Measurements from ENCODE around the gene PHKA1. TPM values are rescaled to one million over a fixed set of nuclear protein-coding genes. Genes with fewer than 3 reads are reported as not detected.
"Not testable (repeated sequence)": the region's sequence is repeated elsewhere in the genome, so short reads cannot be mapped to it uniquely, and the experiment has no call there.

PHKA1 gene
- total RNA-seq, 1 donor from 2014 or later: 4.0 TPM

GRCh38 chrX:72566448-72566847, 147.7 kb downstream of the PHKA1 start:
- Mint-ChIP-seq H3K9me3 (ENCODE audit: unreplicated experiment) (no peaks in the 10 kb centered on the region), H3K4me1 (ENCODE audit: unreplicated experiment) (no peaks in the 10 kb centered on the region), H3K27ac (ENCODE audit: unreplicated experiment) (no peak overlapping the region), H3K36me3 (ENCODE audit: low read depth, unreplicated experiment) (peaks cover 3% of the 10 kb centered on the region), H3K27me3 (ENCODE audit: unreplicated experiment) (no peaks in the 10 kb centered on the region), H3K4me3 (ENCODE audit: unreplicated experiment) (no peak overlapping the region)
- no peak for TF ChIP-seq CTCF (IDR thresholded peaks at IDR 0.05; ENCODE audit: unreplicated experiment)
- no peak for DNase-seq (ENCODE audit: low spot score)

DNA sequence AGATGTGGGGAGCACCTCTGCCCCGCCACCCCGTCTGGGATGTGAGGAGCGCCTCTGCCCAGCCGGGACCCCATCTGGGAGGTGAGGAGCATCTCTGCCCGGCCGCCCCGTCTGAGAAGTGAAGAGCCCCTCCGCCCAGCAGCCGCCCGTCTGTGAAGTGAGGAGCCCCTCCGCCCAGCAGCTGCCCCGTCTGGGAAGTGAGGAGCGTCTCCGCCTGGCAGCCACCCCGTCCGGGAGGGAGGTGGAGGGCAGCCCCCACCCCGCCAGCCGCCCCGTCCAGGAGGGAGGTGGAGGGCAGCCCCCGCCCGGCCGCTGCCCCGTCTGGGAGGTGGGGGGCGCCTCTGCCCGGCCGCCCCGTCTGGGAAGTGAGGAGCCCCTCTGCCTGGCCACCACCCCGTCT, 154.5 kb downstream of the PHKA1 start:
- not testable (repeated sequence) for DNase-seq (ENCODE audit: low spot score); H3K4me1 Mint-ChIP-seq (ENCODE audit: unreplicated experiment); H3K4me3 Mint-ChIP-seq (ENCODE audit: unreplicated experiment); H3K27ac Mint-ChIP-seq (ENCODE audit: unreplicated experiment); H3K36me3 Mint-ChIP-seq (ENCODE audit: low read depth, unreplicated experiment); H3K27me3 Mint-ChIP-seq (ENCODE audit: unreplicated experiment); H3K9me3 Mint-ChIP-seq (ENCODE audit: unreplicated experiment)

DNA sequence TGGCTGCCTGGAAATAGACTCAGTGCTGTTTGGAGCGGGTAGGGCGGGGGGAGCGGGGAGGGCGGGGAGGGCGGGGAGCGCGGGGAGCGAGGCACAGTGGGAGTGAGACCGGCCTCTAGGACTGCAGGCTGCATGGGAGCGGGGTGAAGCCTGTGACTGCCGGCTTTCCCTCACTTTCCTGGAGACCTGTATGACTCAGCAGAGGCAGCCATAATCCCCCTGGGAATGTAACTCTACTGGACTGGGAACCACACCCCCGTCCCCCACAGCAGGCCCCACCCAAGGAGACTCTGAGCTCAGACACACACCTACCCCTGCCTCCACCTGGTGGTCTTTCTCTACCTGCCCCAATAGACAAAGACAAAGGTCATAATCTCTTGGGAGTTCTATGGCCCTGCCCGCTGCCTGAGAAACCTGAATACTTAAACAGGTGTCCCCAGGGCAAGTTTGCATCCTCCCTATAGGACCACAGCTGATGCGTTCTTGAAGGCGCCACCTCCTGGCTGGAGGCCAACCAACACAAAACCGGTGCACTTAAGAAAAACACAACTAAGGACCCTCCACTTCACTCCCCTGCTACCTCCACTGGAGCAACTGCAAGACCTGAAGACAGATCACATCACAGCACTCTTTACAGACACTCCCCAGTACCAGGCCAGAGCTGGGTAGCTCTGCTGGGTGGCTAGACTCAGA, 159.5 kb downstream of the PHKA1 start:
- TF ChIP-seq CTCF (IDR thresholded peaks at IDR 0.05; ENCODE audit: unreplicated experiment): peak; percentile 23
- no peak overlapping the region for H3K4me3 Mint-ChIP-seq (ENCODE audit: unreplicated experiment)
- H3K27ac Mint-ChIP-seq (ENCODE audit: unreplicated experiment): no peak overlapping the region
- H3K36me3 Mint-ChIP-seq (ENCODE audit: low read depth, unreplicated experiment): peaks cover 4% of the 10 kb centered on the region
- peak; percentile 20 for DNase-seq (ENCODE audit: low spot score)
- no peaks in the 10 kb centered on the region for H3K27me3 Mint-ChIP-seq (ENCODE audit: unreplicated experiment)
- no peaks in the 10 kb centered on the region for H3K9me3 Mint-ChIP-seq (ENCODE audit: unreplicated experiment)
- H3K4me1 Mint-ChIP-seq (ENCODE audit: unreplicated experiment): peaks cover 6% of the 10 kb centered on the region

DNA sequence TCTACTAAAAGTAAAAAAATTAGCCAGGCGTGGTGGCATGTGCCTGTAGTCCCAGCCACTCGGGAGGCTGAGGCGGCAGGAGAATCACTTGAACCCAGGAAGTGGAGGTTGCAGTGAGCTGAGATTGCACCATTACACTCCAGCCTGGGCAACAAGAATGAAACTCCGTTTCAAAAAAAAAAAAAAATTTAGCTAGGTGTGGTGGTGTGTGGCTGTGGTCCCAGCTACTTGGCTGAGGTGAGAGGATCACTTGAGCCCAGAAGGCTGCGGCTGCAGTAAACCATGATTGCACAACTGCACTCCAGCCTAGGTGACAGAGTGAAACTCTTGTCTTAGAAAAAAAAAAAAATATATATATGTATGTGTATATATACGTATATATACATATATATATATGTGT, 161.7 kb downstream of the PHKA1 start:
- H3K27ac Mint-ChIP-seq (ENCODE audit: unreplicated experiment); H3K36me3 Mint-ChIP-seq (ENCODE audit: low read depth, unreplicated experiment); H3K9me3 Mint-ChIP-seq (ENCODE audit: unreplicated experiment); DNase-seq (ENCODE audit: low spot score); H3K27me3 Mint-ChIP-seq (ENCODE audit: unreplicated experiment); H3K4me3 Mint-ChIP-seq (ENCODE audit: unreplicated experiment); H3K4me1 Mint-ChIP-seq (ENCODE audit: unreplicated experiment): not testable (repeated sequence)

- no peak overlapping the region for H3K4me3 Mint-ChIP-seq (ENCODE audit: unreplicated experiment)
- no peaks in the 10 kb centered on the region for H3K9me3 Mint-ChIP-seq (ENCODE audit: unreplicated experiment)
- no peak for TF ChIP-seq CTCF (IDR thresholded peaks at IDR 0.05; ENCODE audit: unreplicated experiment)
- H3K27ac Mint-ChIP-seq (ENCODE audit: unreplicated experiment): no peak overlapping the region
- no peak for DNase-seq (ENCODE audit: low spot score)
- H3K36me3 Mint-ChIP-seq (ENCODE audit: low read depth, unreplicated experiment): peaks cover 18% of the 10 kb centered on the region
- H3K27me3 Mint-ChIP-seq (ENCODE audit: unreplicated experiment): peaks cover 3% of the 10 kb centered on the region
- no peaks in the 10 kb centered on the region for H3K4me1 Mint-ChIP-seq (ENCODE audit: unreplicated experiment)
Observed at GRCh38 chrX:72545990-72546389, 168.1 kb downstream of the PHKA1 start.

DNA sequence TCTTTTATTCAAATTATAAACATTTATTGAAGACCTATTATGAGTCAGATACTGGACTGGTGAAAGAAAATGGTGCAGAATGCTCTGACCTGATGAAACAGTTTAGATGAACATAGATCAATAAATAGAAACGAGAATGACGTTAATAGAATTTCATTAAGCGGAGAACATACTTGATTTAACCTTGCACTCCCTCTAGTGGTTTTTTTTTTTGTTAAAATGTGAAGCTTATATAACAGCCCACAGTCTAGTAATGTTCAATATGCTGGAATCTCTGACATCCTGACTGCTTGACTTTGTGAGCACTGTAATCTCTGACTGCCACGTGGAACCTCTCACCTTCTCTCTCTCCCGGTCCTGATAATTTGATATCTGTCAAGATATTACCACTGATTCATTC, 173.8 kb downstream of the PHKA1 start:
- Mint-ChIP-seq H3K36me3 (ENCODE audit: low read depth, unreplicated experiment) (peaks cover 22% of the 10 kb centered on the region), H3K4me1 (ENCODE audit: unreplicated experiment) (no peaks in the 10 kb centered on the region)
- no peak for DNase-seq (ENCODE audit: low spot score)

More for the DNA sequence above, 173.8 kb downstream of the PHKA1 start:
- no peak overlapping the region for H3K27ac Mint-ChIP-seq (ENCODE audit: unreplicated experiment)
- H3K27me3 Mint-ChIP-seq (ENCODE audit: unreplicated experiment): peaks cover 1% of the 10 kb centered on the region
- no peaks in the 10 kb centered on the region for H3K9me3 Mint-ChIP-seq (ENCODE audit: unreplicated experiment)
- TF ChIP-seq CTCF (IDR thresholded peaks at IDR 0.05; ENCODE audit: unreplicated experiment): peak; percentile 17
- H3K4me3 Mint-ChIP-seq (ENCODE audit: unreplicated experiment): no peak overlapping the region
